HK-2 (cell line): Measurements from ENCODE around the gene ITIH2.
"Not testable (repeated sequence)": the region's sequence is repeated elsewhere in the genome, so short reads cannot be mapped to it uniquely, and the experiment has no call there.

Source experiments
- DNase-seq: peaks from one replicate; pipeline ENCODE4 v3.0.0-alpha.2; 2018; ENCODE audit not compliant: unreplicated experiment

ITIH2 gene

DNA sequence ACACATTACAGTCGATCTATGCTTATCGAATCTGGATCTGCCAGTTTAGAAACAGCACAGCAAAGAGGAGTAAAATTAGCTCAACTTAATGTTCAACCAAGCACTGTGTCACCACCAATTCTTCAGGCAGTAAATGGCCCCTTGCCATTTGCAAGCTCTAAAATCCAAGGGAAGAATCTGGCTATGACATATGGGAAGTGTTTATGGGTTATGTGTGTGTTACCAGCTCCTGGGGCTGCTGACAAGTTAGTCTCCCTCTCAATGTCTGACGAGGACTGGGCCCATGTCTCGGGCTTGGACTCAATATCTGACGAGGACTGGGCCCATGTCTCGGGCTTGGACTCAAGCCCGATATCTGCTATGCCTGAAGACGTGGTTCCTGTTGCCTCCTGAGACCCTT lies 5.7 kb upstream of the ITIH2 start:
- no peak for DNase-seq

DNA sequence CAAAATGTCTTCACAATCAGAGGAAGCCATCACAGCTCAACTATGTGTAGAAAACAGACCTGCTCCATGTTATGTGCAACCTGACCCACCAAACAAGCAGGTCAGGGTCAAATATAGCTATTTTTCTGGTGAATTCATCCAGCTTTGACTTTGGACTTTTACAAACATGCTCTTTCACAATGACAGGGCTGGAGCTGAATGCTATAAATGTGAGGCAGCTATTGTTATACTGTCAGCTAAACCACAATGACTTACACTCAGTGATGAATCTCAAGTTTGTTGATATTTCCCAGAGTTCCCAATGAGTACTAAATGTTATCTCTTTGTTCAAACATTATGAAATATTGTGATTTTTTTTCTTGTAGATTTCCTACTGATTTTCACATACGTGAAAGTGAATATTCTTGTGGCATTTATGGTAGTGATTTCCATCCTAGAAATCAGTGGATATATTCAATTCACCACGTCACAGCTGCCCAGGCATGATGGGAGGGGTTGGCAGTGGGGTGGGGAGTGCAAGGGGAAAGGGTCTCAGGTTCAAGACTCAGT lies 2.5 kb upstream of the ITIH2 start:
- DNase-seq = no peak

GRCh38 chr10:7701158-7701742 lies 1.9 kb upstream of the ITIH2 start:
- DNase-seq = no peak

DNA sequence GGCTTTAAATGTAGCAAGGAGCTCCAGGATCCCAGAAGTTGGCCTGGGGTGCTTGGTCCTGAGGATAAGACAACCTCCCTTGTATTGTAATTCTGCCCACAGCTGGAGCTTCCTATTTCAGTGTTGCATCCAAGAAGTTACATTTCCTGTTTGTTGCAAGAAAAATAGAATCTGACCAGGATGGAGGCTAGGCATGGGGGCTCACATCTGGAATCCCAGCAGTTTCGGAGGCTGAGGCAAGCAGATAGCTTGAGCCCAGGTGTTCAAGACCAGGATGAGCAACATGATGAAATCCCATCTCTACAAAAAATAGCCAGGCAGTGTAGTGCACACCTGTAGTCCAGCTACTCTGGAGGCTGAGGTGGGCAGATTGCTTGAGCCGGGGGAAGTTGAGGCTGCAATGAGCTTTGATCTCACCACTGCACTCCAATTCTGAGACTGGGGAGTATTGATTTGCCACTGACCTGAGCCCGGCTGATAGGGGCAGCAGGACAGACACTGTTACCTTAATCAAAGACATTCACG lies 766 bp upstream of the ITIH2 start:
- no peak for DNase-seq

DNA sequence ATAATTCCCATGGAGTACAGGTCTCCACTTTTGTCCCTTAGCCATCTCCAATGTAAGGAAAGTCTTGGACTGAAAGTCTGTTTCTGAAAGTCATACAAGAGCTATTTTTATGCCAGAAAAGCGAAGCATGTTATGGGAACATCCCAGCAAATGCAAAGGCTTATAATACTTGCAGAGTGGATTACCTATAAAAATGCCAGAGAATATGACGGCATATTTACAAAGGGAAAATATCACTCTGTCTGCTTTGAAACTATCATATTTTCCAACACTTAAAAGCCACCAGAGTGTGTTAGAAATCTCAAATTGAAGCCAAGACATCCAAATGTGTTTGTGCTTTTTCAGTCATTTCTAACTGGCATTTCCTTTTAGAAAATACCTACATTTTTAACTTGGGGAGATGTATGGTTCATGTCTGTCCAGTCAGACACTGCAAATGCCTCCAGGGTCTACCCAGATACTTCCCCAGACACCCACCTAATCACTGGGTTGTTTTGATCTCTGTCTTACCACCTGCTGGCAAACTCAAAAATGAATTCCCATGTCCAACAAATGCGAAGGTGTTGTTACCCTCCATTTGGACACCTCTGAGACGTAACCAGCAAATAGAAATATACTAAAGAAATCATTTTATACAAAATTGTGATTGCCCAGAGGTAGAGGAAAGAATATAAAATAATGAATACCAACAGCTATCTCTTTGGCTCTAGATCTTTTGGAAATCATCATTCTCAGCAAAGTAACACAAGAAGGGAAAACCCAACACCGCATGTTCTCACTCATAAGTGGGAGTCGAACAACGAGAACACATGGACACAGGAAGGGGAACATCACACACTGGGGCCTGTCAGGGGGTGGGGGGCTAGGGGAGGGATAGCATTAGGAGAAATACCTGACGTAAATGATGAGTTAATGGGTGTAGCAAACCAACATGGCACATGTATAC lies 1.2 kb downstream of the ITIH2 start:
- no peak for DNase-seq

DNA sequence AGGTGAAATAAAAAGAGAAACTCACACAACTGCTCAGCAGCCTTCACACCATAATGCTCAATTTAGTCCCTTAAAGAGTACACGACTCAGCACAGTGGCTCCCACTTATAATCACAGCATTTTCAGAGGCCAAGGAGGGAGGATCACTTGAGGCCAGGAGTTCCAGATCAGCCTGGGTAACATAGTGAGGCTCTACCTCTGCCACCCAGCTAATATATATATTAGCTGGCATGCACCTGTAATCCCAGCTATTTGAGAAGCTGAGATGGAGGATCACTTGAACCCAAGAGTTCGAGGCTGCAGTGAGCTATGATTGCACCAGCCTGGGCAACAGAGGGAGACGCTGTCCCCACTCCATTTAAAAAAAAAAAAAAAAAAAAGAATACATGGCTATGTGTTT lies 2.2 kb downstream of the ITIH2 start:
- no peak for DNase-seq

- no peak for DNase-seq
Measured at GRCh38 chr10:7706534-7707073, 3.5 kb downstream of the ITIH2 start.

- no peak for DNase-seq
Measured at GRCh38 chr10:7707102-7707501, 4.0 kb downstream of the ITIH2 start.

- no peak for DNase-seq
Measured at GRCh38 chr10:7707858-7708622, 4.9 kb downstream of the ITIH2 start.

GRCh38 chr10:7708832-7709231 lies 5.7 kb downstream of the ITIH2 start:
- no peak for DNase-seq

- DNase-seq = no peak
Measured at GRCh38 chr10:7710446-7710845, 7.3 kb downstream of the ITIH2 start.

DNA sequence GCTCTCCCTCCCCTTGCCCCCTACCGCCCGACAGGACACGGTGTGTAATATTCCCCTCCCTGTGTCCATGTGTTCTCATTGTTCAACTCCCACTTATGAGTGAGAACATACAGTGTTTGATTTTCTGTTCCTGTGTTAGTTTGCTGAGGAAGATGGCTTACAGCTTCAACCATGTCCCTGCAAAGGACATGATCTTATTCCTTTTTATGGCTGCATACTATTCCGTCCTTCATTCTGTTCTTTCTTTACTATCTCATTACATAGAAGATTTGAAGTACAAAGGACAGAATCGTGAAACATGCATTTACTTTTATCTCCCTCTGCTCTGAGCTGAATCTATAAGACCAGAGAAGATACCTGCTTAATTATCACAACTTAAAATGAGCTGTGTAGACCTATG lies 8.0 kb downstream of the ITIH2 start:
- DNase-seq = not testable (repeated sequence)

GRCh38 chr10:7715515-7715914 lies 12.4 kb downstream of the ITIH2 start:
- no peak for DNase-seq

- no peak for DNase-seq
Measured at GRCh38 chr10:7717767-7718166, 14.7 kb downstream of the ITIH2 start.

- no peak for DNase-seq
Measured at GRCh38 chr10:7718685-7719084, 15.6 kb downstream of the ITIH2 start.

DNA sequence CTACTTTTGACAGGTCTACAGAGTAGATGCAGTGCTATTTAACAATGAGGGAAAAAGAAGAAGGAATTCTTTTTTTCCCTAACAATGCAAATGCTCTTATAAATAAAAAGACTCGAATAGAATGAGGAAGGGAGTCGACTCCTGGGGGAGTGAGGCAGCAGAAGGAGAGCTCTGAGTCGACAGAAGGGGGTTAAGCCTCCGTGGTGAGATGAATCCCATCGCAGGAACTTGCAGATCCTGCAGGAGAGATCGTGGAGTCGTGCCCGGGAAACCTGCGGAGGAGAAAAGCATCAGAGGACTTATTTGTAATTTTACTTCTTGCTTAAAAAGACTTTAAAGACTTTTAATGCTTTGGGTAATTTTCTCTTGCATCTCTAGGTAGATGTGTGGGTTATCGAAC lies 17.4 kb downstream of the ITIH2 start:
- no peak for DNase-seq

GRCh38 chr10:7722927-7723529 lies 19.9 kb downstream of the ITIH2 start:
- DNase-seq = no peak

GRCh38 chr10:7734821-7735220 lies 31.7 kb downstream of the ITIH2 start:
- DNase-seq = no peak

DNA sequence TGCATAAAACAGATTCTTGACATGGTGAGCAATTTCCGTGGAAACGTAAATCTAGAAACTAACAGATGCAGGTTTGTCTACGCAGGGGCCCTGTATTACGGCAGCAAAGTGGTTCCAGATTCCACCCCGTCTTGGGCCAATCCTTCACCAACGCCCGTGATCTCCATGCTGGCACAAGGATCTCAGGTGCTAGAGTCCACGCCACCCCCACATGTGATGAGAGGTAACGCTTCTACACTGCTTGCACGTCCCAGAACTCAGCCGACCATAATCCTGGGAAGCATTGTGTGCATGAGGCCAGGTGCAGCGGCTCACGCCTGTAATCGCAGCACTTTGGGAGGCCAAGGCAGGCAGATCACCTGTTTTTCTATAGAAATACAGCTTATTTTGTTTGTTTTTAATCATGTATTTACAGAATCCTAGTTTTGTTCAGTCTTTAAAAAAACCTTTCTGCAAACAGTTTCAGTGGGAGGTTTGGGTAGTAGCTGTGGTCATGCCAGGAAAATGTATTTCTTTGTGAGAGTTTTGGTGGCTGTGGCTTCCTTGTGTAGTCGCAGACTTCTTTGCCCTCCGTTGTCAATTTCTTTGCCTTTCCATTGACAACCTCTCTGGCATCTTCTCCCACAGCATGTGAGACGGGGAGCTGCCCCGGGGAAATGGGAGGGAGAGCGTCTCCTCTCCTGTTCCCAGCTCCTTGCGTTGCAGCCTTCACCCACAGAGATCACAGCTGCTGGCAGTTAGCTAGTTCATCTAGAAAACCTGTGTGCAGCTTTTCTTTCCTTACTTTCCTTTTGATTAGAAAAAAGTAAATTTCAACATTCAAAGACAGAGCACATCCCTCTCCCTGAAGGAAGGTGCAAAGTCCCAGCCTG lies 35.7 kb downstream of the ITIH2 start:
- no peak for DNase-seq

DNA sequence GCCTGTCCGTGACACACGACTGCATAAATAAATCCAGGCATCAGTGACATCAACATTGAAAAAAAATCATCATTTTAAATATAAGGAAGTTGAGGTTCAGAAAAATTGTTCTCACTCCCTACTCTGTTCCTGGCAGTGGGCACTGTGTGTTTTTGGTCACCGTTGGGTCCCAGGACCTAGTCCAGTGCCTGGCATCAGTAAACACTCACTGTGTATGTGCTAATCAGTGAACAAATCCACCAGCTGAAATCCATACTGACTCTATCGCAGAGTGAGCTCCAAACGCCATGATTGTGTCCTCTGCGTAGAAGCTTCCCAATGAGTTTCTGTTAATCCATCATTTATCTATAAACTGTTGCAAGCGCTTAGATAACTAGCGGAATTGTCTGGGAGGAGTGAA lies 41.2 kb downstream of the ITIH2 start:
- DNase-seq = no peak
